Measurements from ENCODE around the gene CUL9.

Gene CUL9

GRCh38 chr6:43171707-43172103 is 10.3 kb upstream of the CUL9 start:
- peak; percentile 48 for DNase-seq (ENCODE audit: extremely low read depth, insufficient read length)
- H3K27me3 ChIP-seq (replicated peaks; ENCODE audit: control insufficient read depth, insufficient read depth, low read length), result no peaks in the 10 kb centered on the region

GRCh38 chr6:43172104-43173007 is 9.6 kb upstream of the CUL9 start:
- Histone ChIP-seq H3K27me3 (replicated peaks; ENCODE audit: control insufficient read depth, insufficient read depth, low read length) (no peaks in the 10 kb centered on the region), H3K4me3 (replicated peaks; ENCODE audit: low read depth, low read length) (peak overlapping the region; percentile 90), H3K36me3 (ENCODE audit: control insufficient read depth, insufficient read depth, low read length) (peaks cover 14% of the 10 kb centered on the region)
- no peak for TF ChIP-seq CTCF (IDR thresholded peaks at IDR 0.05; ENCODE audit: insufficient read depth, low read length, poor library complexity, severe bottlenecking)
- peak; percentile 59 for DNase-seq (ENCODE audit: extremely low read depth, insufficient read length)

More at GRCh38 chr6:43171707-43172103, 10.3 kb upstream of the CUL9 start:
- no peak for TF ChIP-seq CTCF (IDR thresholded peaks at IDR 0.05; ENCODE audit: insufficient read depth, low read length, poor library complexity, severe bottlenecking)
- peak overlapping the region; percentile 90 for H3K4me3 ChIP-seq (replicated peaks; ENCODE audit: low read depth, low read length)
- H3K36me3 ChIP-seq (ENCODE audit: control insufficient read depth, insufficient read depth, low read length), result peaks cover 14% of the 10 kb centered on the region

- H3K36me3 ChIP-seq (ENCODE audit: control insufficient read depth, insufficient read depth, low read length), result peaks cover 21% of the 10 kb centered on the region
- H3K4me3 ChIP-seq (replicated peaks; ENCODE audit: low read depth, low read length), result peak overlapping the region; percentile 90
- no peaks in the 10 kb centered on the region for H3K27me3 ChIP-seq (replicated peaks; ENCODE audit: control insufficient read depth, insufficient read depth, low read length)
- DNase-seq (ENCODE audit: extremely low read depth, insufficient read length), result no peak
- no peak for TF ChIP-seq CTCF (IDR thresholded peaks at IDR 0.05; ENCODE audit: insufficient read depth, low read length, poor library complexity, severe bottlenecking)
Observed at GRCh38 chr6:43173591-43174262, 8.3 kb upstream of the CUL9 start.

- Histone ChIP-seq H3K4me3 (replicated peaks; ENCODE audit: low read depth, low read length) (peak overlapping the region; percentile 90), H3K36me3 (ENCODE audit: control insufficient read depth, insufficient read depth, low read length) (peaks cover 27% of the 10 kb centered on the region)
- TF ChIP-seq CTCF (IDR thresholded peaks at IDR 0.05; ENCODE audit: insufficient read depth, low read length, poor library complexity, severe bottlenecking), result no peak
Observed at GRCh38 chr6:43174263-43175112, 7.5 kb upstream of the CUL9 start.

GRCh38 chr6:43175676-43176422 is 6.1 kb upstream of the CUL9 start:
- DNase-seq (ENCODE audit: extremely low read depth, insufficient read length), result no peak
- H3K36me3 ChIP-seq (ENCODE audit: control insufficient read depth, insufficient read depth, low read length), result peaks cover 28% of the 10 kb centered on the region
- TF ChIP-seq CTCF (IDR thresholded peaks at IDR 0.05; ENCODE audit: insufficient read depth, low read length, poor library complexity, severe bottlenecking), result no peak
- no peak overlapping the region for H3K4me3 ChIP-seq (replicated peaks; ENCODE audit: low read depth, low read length)
- no peaks in the 10 kb centered on the region for H3K27me3 ChIP-seq (replicated peaks; ENCODE audit: control insufficient read depth, insufficient read depth, low read length)

More at GRCh38 chr6:43174263-43175112, 7.5 kb upstream of the CUL9 start:
- DNase-seq (ENCODE audit: extremely low read depth, insufficient read length), result peak; percentile 91
- no peaks in the 10 kb centered on the region for H3K27me3 ChIP-seq (replicated peaks; ENCODE audit: control insufficient read depth, insufficient read depth, low read length)
